ENCODE measurements around the gene RTN4RL1.

Gene RTN4RL1

GRCh38 chr17:1963250-1963649 is 61.9 kb downstream of the RTN4RL1 start:
- no peak overlapping the region for H3K4me3 ChIP-seq (ENCODE audit: low read depth, low read length)
- in situ Hi-C loops (cut with HindIII; ENCODE audit: low sequenced_read_pairs), result no loop called here
- TF ChIP-seq CTCF (IDR thresholded peaks at IDR 0.05; ENCODE audit: low read depth, low read length, missing control alignments), result no peak
- DNase-seq (ENCODE audit: low read depth), result no peak

- TF ChIP-seq CTCF (IDR thresholded peaks at IDR 0.05; ENCODE audit: low read depth, low read length, missing control alignments), result no peak
- in situ Hi-C loops (cut with HindIII; ENCODE audit: low sequenced_read_pairs), result no loop called here
- DNase-seq (ENCODE audit: low read depth), result no peak
- no peak overlapping the region for H3K4me3 ChIP-seq (ENCODE audit: low read depth, low read length)
These were observed 63.9 kb downstream of the RTN4RL1 start for GRCh38 chr17:1961189-1961588.

- no peak overlapping the region for H3K4me3 ChIP-seq (ENCODE audit: low read depth, low read length)
- in situ Hi-C loops (cut with HindIII; ENCODE audit: low sequenced_read_pairs), result no loop called here
- DNase-seq (ENCODE audit: low read depth), result no peak
- TF ChIP-seq CTCF (IDR thresholded peaks at IDR 0.05; ENCODE audit: low read depth, low read length, missing control alignments), result no peak
These were observed 64.6 kb downstream of the RTN4RL1 start for GRCh38 chr17:1960545-1960912.

- no peak for TF ChIP-seq CTCF (IDR thresholded peaks at IDR 0.05; ENCODE audit: low read depth, low read length, missing control alignments)
- H3K4me3 ChIP-seq (ENCODE audit: low read depth, low read length), result no peak overlapping the region
- in situ Hi-C loops (cut with HindIII; ENCODE audit: low sequenced_read_pairs), result no loop called here
- no peak for DNase-seq (ENCODE audit: low read depth)
These were observed 65.1 kb downstream of the RTN4RL1 start for GRCh38 chr17:1959871-1960544.

DNA sequence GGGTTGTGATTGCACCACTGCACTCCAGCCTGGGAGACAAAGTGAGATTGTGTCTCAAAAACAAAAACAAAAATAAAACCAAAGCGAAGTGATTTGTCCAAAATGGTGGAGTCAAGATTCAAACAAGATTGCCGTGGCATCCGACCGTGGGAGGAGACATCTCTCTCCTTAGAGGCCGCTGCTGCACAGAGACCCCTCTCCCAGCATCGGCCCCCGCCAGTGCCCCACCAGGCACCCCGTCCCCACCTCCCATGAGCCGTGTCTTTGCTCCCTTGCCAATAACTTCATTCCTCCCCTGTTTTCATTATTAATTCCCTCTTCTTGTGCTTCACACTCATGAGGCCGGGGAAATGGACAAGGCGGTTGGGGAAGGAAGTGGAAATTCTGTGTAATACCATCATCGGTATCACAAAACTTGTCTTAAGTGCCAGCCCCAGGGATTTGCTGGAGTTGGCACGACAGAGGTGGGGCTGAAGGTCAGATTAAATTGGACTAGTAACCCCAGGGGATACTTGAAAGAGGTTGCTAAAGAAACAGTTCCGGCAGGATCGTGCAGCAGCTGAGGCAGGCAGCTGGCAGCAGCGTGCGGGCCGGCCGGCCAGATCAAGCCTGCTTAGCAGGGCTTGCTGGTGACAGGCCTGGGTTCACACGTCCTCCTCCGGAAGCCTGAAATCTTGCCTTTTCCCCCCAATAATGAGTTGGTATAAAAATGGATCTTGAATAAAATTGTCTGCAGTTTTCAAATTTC is 66.8 kb downstream of the RTN4RL1 start:
- in situ Hi-C loops (cut with HindIII; ENCODE audit: low sequenced_read_pairs), result no loop called here
- TF ChIP-seq CTCF (IDR thresholded peaks at IDR 0.05; ENCODE audit: low read depth, low read length, missing control alignments), result no peak
- no peak for DNase-seq (ENCODE audit: low read depth)
- no peak overlapping the region for H3K4me3 ChIP-seq (ENCODE audit: low read depth, low read length)

- no peak overlapping the region for H3K4me3 ChIP-seq (ENCODE audit: low read depth, low read length)
- in situ Hi-C loops (cut with HindIII; ENCODE audit: low sequenced_read_pairs), result no loop called here
- DNase-seq (ENCODE audit: low read depth), result peak; percentile 19
- no peak for TF ChIP-seq CTCF (IDR thresholded peaks at IDR 0.05; ENCODE audit: low read depth, low read length, missing control alignments)
These were observed 68.1 kb downstream of the RTN4RL1 start for GRCh38 chr17:1957037-1957436.

Data from astrocyte of the cerebellum (primary cell).